Panc1 (cell line): ENCODE results near the gene TFDP1. TPM values are rescaled to one million over a fixed set of nuclear protein-coding genes. Genes with fewer than 3 reads are reported as not detected.

Experiments
- ATAC-seq: fragments of 200-7000 bp; cut with Tn5 transposase; 2 replicates; pipeline ENCODE4 v1.9.1; 2020; ENCODE audit warnings: mild to moderate bottlenecking, moderate library complexity
- BruUV-seq: library from RNA; stranded (reverse); fragments of 400-500 nt; replicated peaks from 2 replicates; lab custom pipeline; 2021; lab: Mats Ljungman, UMichigan
- CTCF ChIA-PET: fragments of 300-600 bp; sonication (Branson Sonifier 250); formaldehyde crosslinking; loops from one replicate; lab custom pipeline; 2022; ENCODE audit warnings: antibody characterized with exemption; lab: Charles Lee
- POLR2A ChIA-PET: fragments of 300-600 bp; sonication (Branson Sonifier 250); formaldehyde crosslinking; loops from one replicate; lab custom pipeline; 2022; ENCODE audit warnings: antibody characterized with exemption; lab: Charles Lee
- DNase-seq: peaks from one replicate; pipeline ENCODE4 v3.0.0-alpha.2; 2010; ENCODE audit warnings: low read depth, low spot score
- H3K27ac ChIP-seq: 2 replicates; pipeline ENCODE4 v1.5.1; 2011; ENCODE audit warnings: mild to moderate bottlenecking, low read length, inconsistent platforms
- H3K27me3 ChIP-seq: fragments of 200-500 bp; sonication (Bioruptor generic); 2 replicates; pipeline ENCODE4 v1.6.0; 2014; ENCODE audit warnings: low read length, inconsistent platforms; ENCODE audit not compliant: control insufficient read depth, insufficient read depth
- H3K36me3 ChIP-seq: fragments of 200-500 bp; sonication (Bioruptor generic); 2 replicates; pipeline ENCODE4 v1.5.1; 2014; ENCODE audit warnings: inconsistent platforms, mild to moderate bottlenecking, low read length, moderate library complexity; ENCODE audit not compliant: control insufficient read depth, insufficient read depth
- H3K4me1 ChIP-seq: 2 replicates; pipeline ENCODE4 v1.5.1; 2011; ENCODE audit warnings: inconsistent platforms, mild to moderate bottlenecking, low read length, moderate library complexity; ENCODE audit not compliant: control insufficient read depth, insufficient read depth
- H3K4me3 ChIP-seq, 2 experiments: 2 replicates each; pipeline ENCODE4 v1.5.1; 2011 to 2012; ENCODE audit warnings: low read depth in 2 of 2, low read length in 2 of 2, mild to moderate bottlenecking in 2 of 2, inconsistent platforms in 1 of 2, moderate library complexity in 1 of 2
- H3K9me3 ChIP-seq: fragments of 200-500 bp; sonication (Bioruptor generic); 2 replicates; pipeline ENCODE4 v1.5.1; 2014; ENCODE audit warnings: low read depth, mild to moderate bottlenecking, inconsistent platforms, low read length, moderate library complexity; ENCODE audit not compliant: control insufficient read depth, insufficient read depth
- POLR2AphosphoS5 ChIP-seq: IDR thresholded peaks from 2 replicates; pipeline ENCODE4 v1.6.1; 2012; ENCODE audit warnings: mild to moderate bottlenecking, low read depth, low read length, moderate library complexity
- SIN3A ChIP-seq: IDR thresholded peaks from 2 replicates; pipeline ENCODE4 v1.6.1; 2012; ENCODE audit warnings: low read depth, mild to moderate bottlenecking, low read length, moderate library complexity, borderline replicate concordance; ENCODE audit not compliant: insufficient read depth
- TCF7L2 ChIP-seq: IDR thresholded peaks from 2 replicates; pipeline ENCODE4 v1.6.1; 2011; ENCODE audit warnings: mild to moderate bottlenecking, low read depth, low read length, inconsistent platforms
- in situ Hi-C: cut with HindIII; loops from 2 replicates; pipeline ENCODE4 v1.10.0; 2016; ENCODE audit warnings: low sequenced_read_pairs, low pct_unique_long_range_greater_than_20kb
- intact Hi-C: fragments of 100-400 bp; cut with micrococcal nuclease; formaldehyde crosslinking; loops from one replicate; pipeline ENCODE4 v1.10.0; 2022; ENCODE audit not compliant: unreplicated experiment
- total RNA-seq: library from RNA; stranded (reverse); gene quantifications from one replicate; pipeline ENCODE4 v1.2.1, GENCODE V29; 2021; ENCODE audit not compliant: unreplicated experiment
- TF ChIP-seq, protein P1 (sequence below): fragments of 450-650 bp; IDR thresholded peaks from 2 replicates; pipeline ENCODE4 v1.5.1; 2017; ENCODE audit warnings: mild to moderate bottlenecking
- TF ChIP-seq, protein P2 (sequence below), 2 experiments: IDR thresholded peaks; 2 replicates each; pipeline ENCODE4 v1.6.1; 2011 to 2012; ENCODE audit warnings: low read depth in 2 of 2, control low read depth in 1 of 2, low read length in 1 of 2, mild to moderate bottlenecking in 1 of 2, moderate library complexity in 1 of 2; ENCODE audit not compliant: insufficient read depth in 1 of 2

Gene TFDP1
- total RNA-seq, 1 experiment from 2014 or later = 91.6 TPM

DNA sequence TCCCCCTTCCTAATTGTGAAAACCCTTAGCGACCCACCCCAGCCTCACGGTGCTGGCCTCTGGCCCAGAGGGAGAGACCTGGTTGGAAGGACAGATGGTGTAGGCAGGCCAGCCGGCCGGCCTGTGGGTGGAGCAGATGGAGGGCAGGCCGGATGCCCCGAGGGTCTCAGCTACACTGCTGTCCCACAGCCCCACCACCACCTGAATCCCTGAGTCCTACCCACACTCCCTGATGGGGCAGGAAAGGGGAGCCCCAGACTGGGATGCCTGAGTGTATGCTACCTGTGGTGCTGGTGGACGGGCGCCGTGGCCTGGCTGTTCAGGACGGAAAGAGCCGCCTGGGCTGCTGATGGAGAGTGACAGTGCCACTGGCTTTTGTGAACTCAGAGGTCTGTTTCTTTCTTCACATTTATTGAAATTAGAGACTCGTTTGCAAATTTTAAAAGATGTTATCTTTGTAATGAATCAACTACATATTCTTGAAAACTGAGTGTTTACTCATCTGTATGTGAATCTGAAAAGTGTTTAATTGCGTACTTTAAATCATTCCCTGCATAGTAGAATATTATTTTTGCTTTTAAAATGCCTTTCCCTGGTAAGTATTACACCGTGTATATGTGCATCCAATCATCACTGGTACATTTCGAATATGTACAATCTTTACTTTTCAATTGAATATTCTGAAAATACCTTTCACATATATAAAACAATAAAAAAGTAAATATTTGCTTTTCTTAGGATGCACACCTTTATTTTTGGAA, 35.7 kb downstream of the TFDP1 start:
- intact Hi-C loops = no loop called here
- Histone ChIP-seq H3K27me3 (no peaks in the 10 kb centered on the region), H3K9me3 (no peaks in the 10 kb centered on the region), H3K36me3 (no peaks in the 10 kb centered on the region; the same call in 1 of the 2 replicates), H3K27ac (no peak overlapping the region), H3K4me3 (no peak overlapping the region), H3K4me1 (peaks cover 5% of the 10 kb centered on the region; the same call in 1 of the 2 replicates)
- in situ Hi-C loops = no loop called here
- TF ChIP-seq, protein P1, sequence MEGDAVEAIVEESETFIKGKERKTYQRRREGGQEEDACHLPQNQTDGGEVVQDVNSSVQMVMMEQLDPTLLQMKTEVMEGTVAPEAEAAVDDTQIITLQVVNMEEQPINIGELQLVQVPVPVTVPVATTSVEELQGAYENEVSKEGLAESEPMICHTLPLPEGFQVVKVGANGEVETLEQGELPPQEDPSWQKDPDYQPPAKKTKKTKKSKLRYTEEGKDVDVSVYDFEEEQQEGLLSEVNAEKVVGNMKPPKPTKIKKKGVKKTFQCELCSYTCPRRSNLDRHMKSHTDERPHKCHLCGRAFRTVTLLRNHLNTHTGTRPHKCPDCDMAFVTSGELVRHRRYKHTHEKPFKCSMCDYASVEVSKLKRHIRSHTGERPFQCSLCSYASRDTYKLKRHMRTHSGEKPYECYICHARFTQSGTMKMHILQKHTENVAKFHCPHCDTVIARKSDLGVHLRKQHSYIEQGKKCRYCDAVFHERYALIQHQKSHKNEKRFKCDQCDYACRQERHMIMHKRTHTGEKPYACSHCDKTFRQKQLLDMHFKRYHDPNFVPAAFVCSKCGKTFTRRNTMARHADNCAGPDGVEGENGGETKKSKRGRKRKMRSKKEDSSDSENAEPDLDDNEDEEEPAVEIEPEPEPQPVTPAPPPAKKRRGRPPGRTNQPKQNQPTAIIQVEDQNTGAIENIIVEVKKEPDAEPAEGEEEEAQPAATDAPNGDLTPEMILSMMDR = no peak
- TF ChIP-seq POLR2AphosphoS5 = no peak
- TF ChIP-seq TCF7L2 = no peak
- TF ChIP-seq, protein P2, sequence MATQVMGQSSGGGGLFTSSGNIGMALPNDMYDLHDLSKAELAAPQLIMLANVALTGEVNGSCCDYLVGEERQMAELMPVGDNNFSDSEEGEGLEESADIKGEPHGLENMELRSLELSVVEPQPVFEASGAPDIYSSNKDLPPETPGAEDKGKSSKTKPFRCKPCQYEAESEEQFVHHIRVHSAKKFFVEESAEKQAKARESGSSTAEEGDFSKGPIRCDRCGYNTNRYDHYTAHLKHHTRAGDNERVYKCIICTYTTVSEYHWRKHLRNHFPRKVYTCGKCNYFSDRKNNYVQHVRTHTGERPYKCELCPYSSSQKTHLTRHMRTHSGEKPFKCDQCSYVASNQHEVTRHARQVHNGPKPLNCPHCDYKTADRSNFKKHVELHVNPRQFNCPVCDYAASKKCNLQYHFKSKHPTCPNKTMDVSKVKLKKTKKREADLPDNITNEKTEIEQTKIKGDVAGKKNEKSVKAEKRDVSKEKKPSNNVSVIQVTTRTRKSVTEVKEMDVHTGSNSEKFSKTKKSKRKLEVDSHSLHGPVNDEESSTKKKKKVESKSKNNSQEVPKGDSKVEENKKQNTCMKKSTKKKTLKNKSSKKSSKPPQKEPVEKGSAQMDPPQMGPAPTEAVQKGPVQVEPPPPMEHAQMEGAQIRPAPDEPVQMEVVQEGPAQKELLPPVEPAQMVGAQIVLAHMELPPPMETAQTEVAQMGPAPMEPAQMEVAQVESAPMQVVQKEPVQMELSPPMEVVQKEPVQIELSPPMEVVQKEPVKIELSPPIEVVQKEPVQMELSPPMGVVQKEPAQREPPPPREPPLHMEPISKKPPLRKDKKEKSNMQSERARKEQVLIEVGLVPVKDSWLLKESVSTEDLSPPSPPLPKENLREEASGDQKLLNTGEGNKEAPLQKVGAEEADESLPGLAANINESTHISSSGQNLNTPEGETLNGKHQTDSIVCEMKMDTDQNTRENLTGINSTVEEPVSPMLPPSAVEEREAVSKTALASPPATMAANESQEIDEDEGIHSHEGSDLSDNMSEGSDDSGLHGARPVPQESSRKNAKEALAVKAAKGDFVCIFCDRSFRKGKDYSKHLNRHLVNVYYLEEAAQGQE (IDR thresholded peaks at IDR 0.05; ENCODE audit: insufficient read depth in 1 of 2, low read depth in 2 of 2, low read length in 1 of 2) = no peak
- no peak for TF ChIP-seq SIN3A
- ATAC-seq = no peak
- POLR2A ChIA-PET = no interaction called here
- no peak for DNase-seq
- CTCF ChIA-PET = no interaction called here
- no TSS peak for BruUV-seq

DNA sequence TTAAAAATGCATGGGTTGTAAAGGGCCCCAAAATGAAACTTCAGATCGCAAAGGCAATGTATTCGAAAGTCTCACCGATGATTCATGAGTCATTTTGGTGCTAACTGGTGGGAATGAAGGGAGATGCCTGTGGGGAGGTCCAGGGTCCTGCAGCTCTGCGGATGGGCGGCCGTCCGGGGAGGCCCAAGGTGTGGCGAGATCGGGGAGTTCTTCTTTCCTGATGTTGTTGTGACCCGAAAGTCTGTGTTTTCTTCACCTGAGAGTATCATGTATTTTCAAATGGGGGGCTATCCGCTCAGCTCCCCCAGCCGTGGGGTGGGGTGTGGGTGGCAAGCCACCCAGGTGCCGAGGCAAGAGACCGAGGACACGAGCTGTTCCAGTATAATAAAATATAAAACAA, 36.5 kb downstream of the TFDP1 start:
- no peak for ATAC-seq
- Histone ChIP-seq H3K4me3 (no peak overlapping the region), H3K4me1 (peaks cover 6% of the 10 kb centered on the region), H3K36me3 (no peaks in the 10 kb centered on the region; the same call in 1 of the 2 replicates), H3K27ac (no peak overlapping the region), H3K27me3 (no peaks in the 10 kb centered on the region), H3K9me3 (no peaks in the 10 kb centered on the region)
- no TSS peak for BruUV-seq
- ChIA-PET CTCF (no interaction called here), POLR2A (no interaction called here)
- in situ Hi-C loops (no loop called here), intact Hi-C loops (no loop called here)
- TF ChIP-seq, protein P2 (IDR thresholded peaks at IDR 0.05; ENCODE audit: insufficient read depth in 1 of 2, low read depth in 2 of 2, low read length in 1 of 2) = no peak
- TF ChIP-seq SIN3A (no peak), POLR2AphosphoS5 (no peak), TCF7L2 (no peak)
- TF ChIP-seq, protein P1 = no peak
- DNase-seq = no peak
